CD14-positive monocyte (primary cell): Measurements from ENCODE around the gene ETS1. TPM values are rescaled to one million over a fixed set of nuclear protein-coding genes. Genes with fewer than 3 reads are reported as not detected.

Experiments
- DNase-seq, 3 donors: peaks; one replicate each; pipeline ENCODE4 v3.0.0-alpha.2; 2011 to 2022
- H2AFZ ChIP-seq: 2 replicates; pipeline ENCODE4 v1.6.0; 2012; ENCODE audit warnings: mild to moderate bottlenecking, low read depth, low read length, inconsistent platforms; ENCODE audit not compliant: insufficient read depth, poor library complexity, severe bottlenecking
- H3K27ac ChIP-seq, 2 donors: 1 replicate in 1 of 2; 2 replicates in 1 of 2; pipeline ENCODE4 v1.5.1; 2012 to 2013; ENCODE audit warnings: low read length in 2 of 2, control low read depth in 1 of 2, inconsistent platforms in 1 of 2, low read depth in 1 of 2, mild to moderate bottlenecking in 1 of 2
- H3K27me3 ChIP-seq, 2 donors: one replicate each; pipeline versions ENCODE4 v1.6.0 to v1.6.1; 2011 to 2013; ENCODE audit warnings: low read length in 2 of 2; ENCODE audit not compliant: control insufficient read depth in 2 of 2, insufficient read depth in 2 of 2
- H3K36me3 ChIP-seq, 2 donors: replicated peaks in 1 of 2; 1 replicate in 1 of 2; 2 replicates in 1 of 2; pipeline versions ENCODE4 v1.5.1 to v1.6.1; 2012 to 2013; ENCODE audit warnings: low read length in 2 of 2, control low read depth in 1 of 2, inconsistent platforms in 1 of 2, mild to moderate bottlenecking in 1 of 2; ENCODE audit not compliant: insufficient read depth in 2 of 2, control insufficient read depth in 1 of 2
- H3K4me1 ChIP-seq, 2 donors: 1 replicate in 1 of 2; 2 replicates in 1 of 2; pipeline versions ENCODE4 v1.5.1 to v1.6.1; 2012 to 2013; ENCODE audit warnings: low read length in 2 of 2, control low read depth in 1 of 2, inconsistent platforms in 1 of 2, mild to moderate bottlenecking in 1 of 2, moderate library complexity in 1 of 2; ENCODE audit not compliant: insufficient read depth in 2 of 2, control insufficient read depth in 1 of 2
- H3K4me2 ChIP-seq: replicated peaks from 2 replicates; pipeline ENCODE3; 2012; ENCODE audit warnings: low read length, moderate library complexity, mild to moderate bottlenecking; ENCODE audit not compliant: poor library complexity, severe bottlenecking; ENCODE audit errors: extremely low read depth
- H3K4me3 ChIP-seq, 3 experiments: fragments of 200-600 bp in 1 of 3; sonication (generic) in 1 of 3; replicated peaks in 1 of 3; 1 replicate in 2 of 3; 2 replicates in 1 of 3; pipeline ENCODE4 v1.5.1; 2011 to 2013; ENCODE audit warnings: low read length in 3 of 3, mild to moderate bottlenecking in 3 of 3, control low read depth in 2 of 3, low read depth in 2 of 3, inconsistent platforms in 1 of 3, moderate library complexity in 1 of 3
- H3K79me2 ChIP-seq: 2 replicates; pipeline ENCODE4 v1.6.0; 2012; ENCODE audit warnings: mild to moderate bottlenecking, control low read depth, inconsistent platforms, low read length, moderate library complexity; ENCODE audit not compliant: insufficient read depth
- H3K9ac ChIP-seq: 2 replicates; pipeline ENCODE4 v1.6.0; 2017; ENCODE audit warnings: low read length, mild to moderate bottlenecking; ENCODE audit not compliant: insufficient read depth, poor library complexity, severe bottlenecking
- H3K9me3 ChIP-seq, 2 donors: replicated peaks in 1 of 2; 1 replicate in 1 of 2; 2 replicates in 1 of 2; pipeline versions ENCODE4 v1.5.1 to v1.6.1; 2012 to 2013; ENCODE audit warnings: low read length in 2 of 2, control low read depth in 1 of 2; ENCODE audit not compliant: control insufficient read depth in 1 of 2, insufficient read depth in 1 of 2
- H4K20me1 ChIP-seq: 2 replicates; pipeline ENCODE4 v1.6.0; 2012; ENCODE audit warnings: mild to moderate bottlenecking, low read length, control low read depth, moderate library complexity; ENCODE audit not compliant: insufficient read depth
- H3K27ac Mint-ChIP-seq, 7 donors: one replicate each; pipeline ENCODE4 v1.8.0; 2020; ENCODE audit warnings: mild to moderate bottlenecking in 7 of 7, mixed read lengths in 7 of 7, moderate library complexity in 6 of 7, inconsistent platforms in 2 of 7
- H3K27me3 Mint-ChIP-seq, 3 donors: one replicate each; pipeline ENCODE4 v1.8.0; 2021 to 2022; ENCODE audit warnings: low read depth in 3 of 3, mild to moderate bottlenecking in 3 of 3, mixed read lengths in 3 of 3, moderate library complexity in 3 of 3, inconsistent platforms in 1 of 3
- H3K36me3 Mint-ChIP-seq, 2 donors: one replicate each; pipeline ENCODE4 v1.8.0; 2020; ENCODE audit warnings: mixed read lengths in 2 of 2, inconsistent platforms in 1 of 2, mild to moderate bottlenecking in 1 of 2
- H3K4me1 Mint-ChIP-seq: one replicate; pipeline ENCODE4 v1.8.0; 2020; ENCODE audit warnings: mild to moderate bottlenecking, mixed read lengths
- H3K4me3 Mint-ChIP-seq, 2 donors: one replicate each; pipeline ENCODE4 v1.8.0; 2020; ENCODE audit warnings: mild to moderate bottlenecking in 2 of 2, mixed read lengths in 2 of 2, moderate library complexity in 1 of 2
- H3K9me3 Mint-ChIP-seq, 7 donors: one replicate each; pipeline ENCODE4 v1.8.0; 2020 to 2022; ENCODE audit warnings: mixed read lengths in 7 of 7, mild to moderate bottlenecking in 6 of 7, moderate library complexity in 6 of 7, inconsistent platforms in 2 of 7
- WGBS: methylation state at CpG from one replicate; pipeline ENCODE4 v1.1.5; 2013; ENCODE audit warnings: missing lambda C conversion rate; ENCODE audit not compliant: insufficient coverage; 5-methylcytosine and 5-hydroxymethylcytosine counted together
- intact Hi-C, 2 donors: fragments of 100-400 bp; cut with micrococcal nuclease; formaldehyde crosslinking; loops; one replicate each; pipeline versions ENCODE4 v1.15.0 to v1.15.1; 2023
- polyA plus RNA-seq, 3 donors: library from polyadenylated mRNA; depleted of rRNA in 1 of 3; unstranded in 2 of 3; stranded (reverse) in 1 of 3; fragments of 300-500 nt in 2 of 3; fragments of >200 nt in 1 of 3; fragmentation: Illumina TruSeq in 2 of 3; gene quantifications; 1 replicate in 2 of 3; 2 replicates in 1 of 3; pipeline ENCODE4 v1.2.3, GENCODE V29; 2012 to 2021
- TF ChIP-seq, protein P1 (sequence below): fragments of 200-600 bp; IDR thresholded peaks from one replicate; pipeline ENCODE4 v1.8.0; 2022; ENCODE audit warnings: antibody characterized with exemption, mild to moderate bottlenecking

The ETS1 gene
- polyA plus RNA-seq, 3 donors, result 0.67 to 1.6 (median 1.6) TPM

DNA sequence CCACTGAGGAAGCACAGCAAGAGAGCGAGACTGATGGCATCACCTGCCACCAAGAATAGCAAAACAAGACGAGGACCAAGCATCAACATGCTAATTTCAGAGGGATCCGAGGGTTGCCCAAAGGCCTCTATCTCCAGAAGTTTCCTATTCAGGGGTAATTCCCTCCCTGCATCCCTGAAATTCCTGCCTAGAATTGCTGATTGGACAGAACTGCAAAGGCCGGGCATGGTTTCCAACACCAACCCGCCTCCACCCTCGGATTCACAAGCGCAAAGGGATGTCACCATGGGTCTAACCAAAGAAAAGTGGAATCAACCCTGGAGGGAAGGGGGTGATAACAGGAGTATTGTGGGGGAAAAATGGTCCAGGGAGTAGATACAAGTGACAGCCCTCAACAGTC, 28.3 kb upstream of the ETS1 start:
- no peak for DNase-seq
- TF ChIP-seq, protein P1, sequence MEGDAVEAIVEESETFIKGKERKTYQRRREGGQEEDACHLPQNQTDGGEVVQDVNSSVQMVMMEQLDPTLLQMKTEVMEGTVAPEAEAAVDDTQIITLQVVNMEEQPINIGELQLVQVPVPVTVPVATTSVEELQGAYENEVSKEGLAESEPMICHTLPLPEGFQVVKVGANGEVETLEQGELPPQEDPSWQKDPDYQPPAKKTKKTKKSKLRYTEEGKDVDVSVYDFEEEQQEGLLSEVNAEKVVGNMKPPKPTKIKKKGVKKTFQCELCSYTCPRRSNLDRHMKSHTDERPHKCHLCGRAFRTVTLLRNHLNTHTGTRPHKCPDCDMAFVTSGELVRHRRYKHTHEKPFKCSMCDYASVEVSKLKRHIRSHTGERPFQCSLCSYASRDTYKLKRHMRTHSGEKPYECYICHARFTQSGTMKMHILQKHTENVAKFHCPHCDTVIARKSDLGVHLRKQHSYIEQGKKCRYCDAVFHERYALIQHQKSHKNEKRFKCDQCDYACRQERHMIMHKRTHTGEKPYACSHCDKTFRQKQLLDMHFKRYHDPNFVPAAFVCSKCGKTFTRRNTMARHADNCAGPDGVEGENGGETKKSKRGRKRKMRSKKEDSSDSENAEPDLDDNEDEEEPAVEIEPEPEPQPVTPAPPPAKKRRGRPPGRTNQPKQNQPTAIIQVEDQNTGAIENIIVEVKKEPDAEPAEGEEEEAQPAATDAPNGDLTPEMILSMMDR, result no peak
- H3K79me2 ChIP-seq, result no peaks in the 10 kb centered on the region
- H3K9me3 ChIP-seq, result no peaks in the 10 kb centered on the region
- H3K4me2 ChIP-seq, result no peak overlapping the region
- H3K9me3 Mint-ChIP-seq, result no peaks in the 10 kb centered on the region
- no peaks in the 10 kb centered on the region for H3K27me3 ChIP-seq
- H4K20me1 ChIP-seq, result no peaks in the 10 kb centered on the region
- H3K27ac Mint-ChIP-seq, result peak overlapping the region in 1 of 7 donors; percentile 43
- H3K9ac ChIP-seq, result no peak overlapping the region
- H3K36me3 Mint-ChIP-seq, result no peaks in the 10 kb centered on the region
- no peak overlapping the region for H3K4me3 Mint-ChIP-seq
- intact Hi-C loops, result no loop called here
- WGBS, result 100% methylated on average over 2 of the region's 7 CpGs
- no peaks in the 10 kb centered on the region for H3K36me3 ChIP-seq
- no peak overlapping the region for H3K4me3 ChIP-seq
- peaks cover 5 to 8% (median 7%) of the 10 kb centered on the region in 3 donors for H3K27me3 Mint-ChIP-seq
- H2AFZ ChIP-seq, result no peak overlapping the region
- no peak overlapping the region for H3K27ac ChIP-seq
- peaks cover 19% of the 10 kb centered on the region for H3K4me1 Mint-ChIP-seq
- peaks cover 3 to 8% of the 10 kb centered on the region in 2 donors for H3K4me1 ChIP-seq

DNA sequence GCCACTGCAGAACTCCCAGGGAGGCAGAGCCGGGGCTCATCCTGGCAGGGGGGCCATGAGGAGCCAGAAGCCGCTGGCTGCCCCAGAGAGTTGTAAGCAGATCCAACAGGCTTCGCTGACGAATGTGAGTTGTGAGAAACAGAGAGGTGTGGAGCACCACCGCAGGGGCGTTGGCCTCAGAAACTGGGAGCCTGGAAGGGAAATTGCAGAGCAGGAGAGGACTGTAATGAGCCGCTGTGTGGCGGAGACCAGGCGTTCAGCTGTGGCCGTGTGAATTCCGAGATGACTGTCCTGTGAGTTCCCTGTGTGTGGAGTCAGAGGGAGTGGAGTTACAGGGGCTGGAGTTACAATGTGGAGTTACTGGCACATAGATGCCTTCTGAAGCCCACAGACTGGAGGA, 27.7 kb upstream of the ETS1 start:
- Histone ChIP-seq H2AFZ (no peak overlapping the region), H4K20me1 (no peaks in the 10 kb centered on the region), H3K27ac (no peak overlapping the region), H3K4me2 (no peak overlapping the region), H3K9ac (no peak overlapping the region), H3K9me3 (no peaks in the 10 kb centered on the region), H3K4me1 (peaks cover 3 to 8% of the 10 kb centered on the region in 2 donors), H3K27me3 (no peaks in the 10 kb centered on the region), H3K79me2 (no peaks in the 10 kb centered on the region), H3K36me3 (no peaks in the 10 kb centered on the region), H3K4me3 (no peak overlapping the region)
- intact Hi-C loops, result no loop called here
- Mint-ChIP-seq H3K36me3 (no peaks in the 10 kb centered on the region), H3K9me3 (no peaks in the 10 kb centered on the region), H3K27ac (peak overlapping the region in 1 of 7 donors; percentile 43), H3K27me3 (peaks cover 5 to 8% (median 8%) of the 10 kb centered on the region in 3 donors), H3K4me1 (peaks cover 16% of the 10 kb centered on the region), H3K4me3 (no peak overlapping the region)
- DNase-seq, result no peak
- whole genome bisulfite sequencing, result 94% methylated on average over 10 of the region's 11 CpGs
- TF ChIP-seq, protein P1, result no peak
